ENCODE results near the gene PRCC. TPM values are rescaled to one million over a fixed set of nuclear protein-coding genes. Genes with fewer than 3 reads are reported as not detected.
A peak's percentile ranks its signal among the peaks of the same experiment; 100 is the strongest.

Gene PRCC
- total and polyA plus RNA-seq, 2 of the 13 experiments (the other 11 are each of a cell fraction or from before 2014, with no cell fraction given) = 24.2 to 40.5 TPM

GRCh38 chr1:156751757-156752481 lies 15.4 kb upstream of the PRCC start (continued):
- TF ChIP-seq RFX5 (IDR thresholded peaks at IDR 0.05; ENCODE audit: low read depth, low read length) (no peak), FOSL1 (CRISPR knock-in tag; IDR thresholded peaks at IDR 0.05; ENCODE audit: borderline replicate concordance) (no peak), TMF1 (CRISPR knock-in tag; IDR thresholded peaks at IDR 0.05; ENCODE audit: low read depth) (peak; percentile 78; the same call in 1 of the 2 replicates), MXI1 (IDR thresholded peaks at IDR 0.05; ENCODE audit: borderline replicate concordance, low read depth, low read length) (peak; percentile 92; the same call in 2 of the 3 replicates), ZSCAN20 (CRISPR knock-in tag; IDR thresholded peaks at IDR 0.05; ENCODE audit: borderline replicate concordance) (no peak), SRF (IDR thresholded peaks at IDR 0.05; ENCODE audit: low read depth, low read length) (peak; percentile 95), ZNF777 (CRISPR knock-in tag; IDR thresholded peaks at IDR 0.05) (peak; percentile 96), ZFP1 (CRISPR knock-in tag; IDR thresholded peaks at IDR 0.05) (no peak), XRCC5 (optimal IDR thresholded peaks at IDR 0.05; ENCODE audit: low read length) (peak; percentile 90), REXO4 (CRISPR knock-in tag; IDR thresholded peaks at IDR 0.05; ENCODE audit: borderline replicate concordance) (no peak), ATF6 (CRISPR knock-in tag; conservative IDR thresholded peaks at IDR 0.05) (no peak), RFX3 (CRISPR knock-in tag; IDR thresholded peaks at IDR 0.05) (no peak), PRDM4 (CRISPR knock-in tag; IDR thresholded peaks at IDR 0.05; ENCODE audit: borderline replicate concordance) (no peak), YEATS2 (CRISPR knock-in tag; IDR thresholded peaks at IDR 0.05; ENCODE audit: borderline replicate concordance) (peak; percentile 74; the same call in 1 of the 2 replicates), ZNF841 (CRISPR knock-in tag; IDR thresholded peaks at IDR 0.05; ENCODE audit: borderline replicate concordance) (no peak), ZNF883 (CRISPR knock-in tag; IDR thresholded peaks at IDR 0.05; ENCODE audit: not compliant biosample characterization) (peak; percentile 40), ZNF343 (CRISPR knock-in tag; IDR thresholded peaks at IDR 0.05) (peak; percentile 76), CBFB (CRISPR knock-in tag; IDR thresholded peaks at IDR 0.05) (peak; percentile 75), POGK (CRISPR knock-in tag; conservative IDR thresholded peaks at IDR 0.05) (peak; percentile 71; the same call in 1 of the 2 replicates), DR1 (CRISPR knock-in tag; IDR thresholded peaks at IDR 0.05) (0 out of 2 replicates have a peak, but pooled peaks have one; percentile 11), ZNF276 (CRISPR knock-in tag; IDR thresholded peaks at IDR 0.05; ENCODE audit: low read depth) (0 out of 2 replicates have a peak, but pooled peaks have one; percentile 16)
